Pancreas (tissue), 10 donors: ENCODE results near the gene LAMB1. TPM values are rescaled to one million over a fixed set of nuclear protein-coding genes. Genes with fewer than 3 reads are reported as not detected.
A peak's percentile ranks its signal among the peaks of the same experiment; 100 is the strongest.

Experiments used
- ATAC-seq, 4 donors: fragments of 200-7000 bp; cut with Tn5 transposase; one replicate each; pipeline versions ENCODE4 v1.8.0 to v1.9.1; 2020; ENCODE audit warnings: mild to moderate bottlenecking in 4 of 4, moderate library complexity in 4 of 4
- DNase-seq, 6 donors: peaks; one replicate each; pipeline ENCODE4 v3.0.0-alpha.2; 2020
- FAIRE-seq: peaks from 2 replicates; lab custom pipeline; 2012; peaks lifted over from hg19 to GRCh38; lab: Jason Lieb, UNC
- H3K27ac ChIP-seq, 4 donors: fragments of 200-600 bp; sonication (generic); 1 replicate in 3 of 4; 2 replicates in 1 of 4; pipeline versions ENCODE4 v1.5.0 to v1.8.0; 2020
- H3K27me3 ChIP-seq, 4 donors: fragments of 200-600 bp; one replicate each; pipeline ENCODE4 v1.8.0; 2021
- H3K36me3 ChIP-seq, 3 donors: fragments of 200-600 bp; sonication (generic) in 1 of 3; one replicate each; pipeline versions ENCODE4 v1.5.0 to v1.8.0; 2020 to 2021
- H3K4me1 ChIP-seq, 3 donors: fragments of 200-600 bp; one replicate each; pipeline ENCODE4 v1.8.0; 2021
- H3K4me3 ChIP-seq, 4 donors: fragments of 200-600 bp; sonication (generic) in 2 of 4; one replicate each; pipeline versions ENCODE4 v1.5.0 to v1.8.0; 2020 to 2021
- H3K9me3 ChIP-seq, 4 donors: fragments of 200-600 bp; one replicate each; pipeline ENCODE4 v1.8.0; 2021
- WGBS, 2 donors: extraction: QIAGEN DNeasy Blood & Tissue Kit; methylation state at CpG; one replicate each; pipeline ENCODE4 v1.1.7; 2013; 5-methylcytosine and 5-hydroxymethylcytosine counted together
- intact Hi-C, 3 donors: fragments of 100-400 bp; cut with DNase I; formaldehyde crosslinking; loops; one replicate each; pipeline versions ENCODE4 v1.11.1 to v1.14.2; 2022
- polyA plus RNA-seq, 2 donors: library from polyadenylated mRNA; stranded (reverse); fragments of 200-250 nt; gene quantifications; one replicate each; pipeline ENCODE4 v1.2.3, GENCODE V29; 2013
- total RNA-seq, 6 donors: library from RNA; stranded (reverse); fragmentation: NEBNext Ultra II Directional in 4 of 6; extraction: Animal tissue kit (Norgen Biotek cat#: 25700) in 4 of 6; gene quantifications; one replicate each; pipeline versions ENCODE4 v1.2.1 to v1.2.4, GENCODE V29; 2021 to 2023
- TF ChIP-seq, protein P1 (sequence below), 4 donors: fragments of 200-600 bp; sonication (generic) in 3 of 4; IDR thresholded peaks; one replicate each; pipeline versions ENCODE4 v1.5.0 to v1.8.0; 2021; ENCODE audit warnings: antibody characterized with exemption in 4 of 4
- donor health status: healthy with polysubstance abuse.
- donor health status: DM: no; HTN: no; CAD: no; lungs with moderate emphysema.
- donor health status: DM: no; HTN: no; CAD: no.
- donor health status: control.
- donor health status: control.
- donor health status: Bipolar disorder and iron deficiency.
- donor health status: DM: yes; HTN: yes; CAD: no.
- donor health status: DM: no; HTN: no; CAD: no.
- donor health status: DM: no; HTN: no; CAD: no.
- donor health status: DM: yes; HTN: yes; CAD: no.

Gene LAMB1
- total and polyA plus RNA-seq, 8 donors: 25.5 to 169 (median 106) TPM

DNA sequence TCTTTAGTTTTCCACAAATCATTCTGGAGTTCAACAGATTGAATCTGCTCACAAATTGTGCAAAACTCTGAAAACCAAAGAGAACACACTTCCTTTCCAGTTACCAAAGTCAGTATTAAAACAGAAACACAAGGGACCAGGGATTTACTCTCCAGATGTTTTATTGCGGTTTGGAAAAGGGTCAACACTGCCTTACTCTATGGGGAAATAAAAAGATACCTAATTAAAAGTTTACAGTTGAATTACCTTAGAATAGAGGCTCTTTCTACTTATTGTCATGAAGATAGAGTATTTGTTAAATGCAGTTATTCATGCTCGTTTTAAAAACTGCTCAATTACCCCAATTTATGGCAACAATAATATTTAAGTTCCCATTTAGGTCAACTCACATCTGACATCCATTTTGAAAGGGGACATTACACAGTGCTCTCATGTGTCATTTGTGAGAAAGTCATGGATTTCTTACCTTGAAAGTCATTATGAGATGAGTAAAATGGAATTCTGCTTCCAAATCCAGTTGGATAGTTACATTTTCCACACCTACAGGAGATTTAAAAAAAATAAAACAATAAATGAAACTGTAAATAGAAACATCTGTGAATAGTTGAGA lies 8.4 kb downstream of the LAMB1 start:
- FAIRE-seq (no peak), ATAC-seq (peak in 1 of 4 donors; percentile 8), DNase-seq (no peak)
- 66 to 67% methylated on average over 2 of the region's 2 CpGs for WGBS, 2 donors
- intact Hi-C loops: no loop called here
- Histone ChIP-seq H3K9me3 (no peaks in the 10 kb centered on the region), H3K4me3 (no peak overlapping the region), H3K4me1 (peaks cover 13 to 46% (median 28%) of the 10 kb centered on the region in 3 donors), H3K36me3 (no peaks in the 10 kb centered on the region), H3K27me3 (no peaks in the 10 kb centered on the region), H3K27ac (peak overlapping the region in 2 of 4 donors; percentile 25 to 33)
- TF ChIP-seq, protein P1, sequence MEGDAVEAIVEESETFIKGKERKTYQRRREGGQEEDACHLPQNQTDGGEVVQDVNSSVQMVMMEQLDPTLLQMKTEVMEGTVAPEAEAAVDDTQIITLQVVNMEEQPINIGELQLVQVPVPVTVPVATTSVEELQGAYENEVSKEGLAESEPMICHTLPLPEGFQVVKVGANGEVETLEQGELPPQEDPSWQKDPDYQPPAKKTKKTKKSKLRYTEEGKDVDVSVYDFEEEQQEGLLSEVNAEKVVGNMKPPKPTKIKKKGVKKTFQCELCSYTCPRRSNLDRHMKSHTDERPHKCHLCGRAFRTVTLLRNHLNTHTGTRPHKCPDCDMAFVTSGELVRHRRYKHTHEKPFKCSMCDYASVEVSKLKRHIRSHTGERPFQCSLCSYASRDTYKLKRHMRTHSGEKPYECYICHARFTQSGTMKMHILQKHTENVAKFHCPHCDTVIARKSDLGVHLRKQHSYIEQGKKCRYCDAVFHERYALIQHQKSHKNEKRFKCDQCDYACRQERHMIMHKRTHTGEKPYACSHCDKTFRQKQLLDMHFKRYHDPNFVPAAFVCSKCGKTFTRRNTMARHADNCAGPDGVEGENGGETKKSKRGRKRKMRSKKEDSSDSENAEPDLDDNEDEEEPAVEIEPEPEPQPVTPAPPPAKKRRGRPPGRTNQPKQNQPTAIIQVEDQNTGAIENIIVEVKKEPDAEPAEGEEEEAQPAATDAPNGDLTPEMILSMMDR (IDR thresholded peaks at IDR 0.05): no peak

DNA sequence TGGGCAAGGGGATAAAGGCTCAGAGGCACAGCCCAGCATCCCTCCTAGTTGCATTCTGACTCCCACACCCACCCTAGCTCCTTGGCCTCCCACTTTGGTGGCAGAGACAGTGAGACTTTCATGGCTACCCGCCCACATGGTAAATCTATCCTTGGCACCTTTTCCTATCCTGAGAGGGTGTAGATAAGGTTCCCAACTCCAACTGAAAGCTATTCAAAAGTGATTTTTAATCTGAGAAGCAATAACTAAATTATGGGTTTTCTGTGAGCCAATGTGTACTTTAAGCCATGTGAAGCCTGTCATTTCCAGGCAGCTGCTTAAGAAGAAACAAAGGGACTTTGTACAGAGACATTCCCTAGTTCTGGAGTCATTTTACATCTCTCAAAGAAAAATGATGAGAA lies 9.1 kb downstream of the LAMB1 start:
- H3K4me1 ChIP-seq: peaks cover 13 to 41% (median 22%) of the 10 kb centered on the region in 3 donors
- no peaks in the 10 kb centered on the region for H3K9me3 ChIP-seq
- H3K4me3 ChIP-seq: no peak overlapping the region
- 16 to 25% methylated on average over 1 of the region's 1 CpG for WGBS, 2 donors
- TF ChIP-seq, protein P1 (IDR thresholded peaks at IDR 0.05): no peak
- FAIRE-seq (no peak), DNase-seq (no peak), ATAC-seq (peak; percentile 55 to 78 (median 70))
- H3K27ac ChIP-seq: peak overlapping the region in 2 of 4 donors; percentile 6 to 22
- no peaks in the 10 kb centered on the region for H3K36me3 ChIP-seq
- no peaks in the 10 kb centered on the region for H3K27me3 ChIP-seq
- intact Hi-C loops: no loop called here

- intact Hi-C loops: no loop called here
Measured at GRCh38 chr7:107989618-107990373, 13.2 kb downstream of the LAMB1 start.

DNA sequence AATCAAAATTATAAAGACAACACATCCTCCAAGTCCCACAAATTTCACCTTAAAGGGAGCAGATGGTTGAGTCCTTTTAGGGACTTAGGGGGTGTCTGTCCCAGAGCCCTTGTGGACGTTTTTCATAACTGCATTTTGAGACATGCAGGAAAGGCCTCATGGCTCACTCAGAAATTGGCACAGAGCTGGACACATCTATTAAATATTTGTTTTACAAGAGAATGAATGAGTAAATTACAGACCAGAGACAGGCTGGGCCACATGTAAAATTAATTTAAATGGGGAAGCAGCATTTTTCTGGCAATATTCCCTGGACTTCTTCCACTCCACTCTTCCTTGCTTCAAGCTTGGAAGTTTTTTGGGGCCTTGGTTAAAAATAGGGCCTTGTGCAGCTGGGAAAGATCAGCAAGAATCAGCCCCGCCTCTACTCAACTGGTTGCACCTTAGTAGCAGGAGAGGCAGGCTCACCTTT lies 20.0 kb downstream of the LAMB1 start:
- ATAC-seq: peak in 2 of 4 donors; percentile 16 to 38
- no peak for DNase-seq

More at GRCh38 chr7:107989618-107990373, 13.2 kb downstream of the LAMB1 start:
- H3K36me3 ChIP-seq: peaks cover 0 to 6% (median 0%) of the 10 kb centered on the region in 3 donors
- H3K27me3 ChIP-seq: no peaks in the 10 kb centered on the region
- FAIRE-seq (no peak), ATAC-seq (peak in 1 of 4 donors; percentile 32), DNase-seq (no peak)
- H3K4me1 ChIP-seq: peaks cover 6 to 15% (median 13%) of the 10 kb centered on the region in 3 donors
- TF ChIP-seq, protein P1 (IDR thresholded peaks at IDR 0.05): no peak
- 90 to 94% methylated on average over 9 of the region's 9 CpGs for WGBS, 2 donors
- no peak overlapping the region for H3K4me3 ChIP-seq
- no peaks in the 10 kb centered on the region for H3K9me3 ChIP-seq
- H3K27ac ChIP-seq: no peak overlapping the region

More for the DNA sequence above, 20.0 kb downstream of the LAMB1 start:
- no peaks in the 10 kb centered on the region for H3K27me3 ChIP-seq
- FAIRE-seq: no peak
- no peak overlapping the region for H3K4me3 ChIP-seq
- no peaks in the 10 kb centered on the region for H3K9me3 ChIP-seq
- 47 to 53% methylated on average over 2 of the region's 2 CpGs for WGBS, 2 donors
- no peak overlapping the region for H3K27ac ChIP-seq
- no peaks in the 10 kb centered on the region for H3K4me1 ChIP-seq
- H3K36me3 ChIP-seq: peaks cover 0 to 19% (median 11%) of the 10 kb centered on the region in 3 donors
- intact Hi-C loops: no loop called here
- TF ChIP-seq, protein P1 (IDR thresholded peaks at IDR 0.05): no peak
